Mammary epithelial cell (primary cell): Measurements from ENCODE around the gene ETV3.

Source experiments
- EZH2 ChIP-seq: IDR thresholded peaks from 2 replicates; pipeline ENCODE4 v1.6.1; 2012; ENCODE audit warnings: low read length, inconsistent platforms, borderline replicate concordance
- TF ChIP-seq, protein P1 (sequence below), 2 donors: IDR thresholded peaks in 1 of 2; conservative IDR thresholded peaks in 1 of 2; 2 replicates each; pipeline ENCODE4 v1.5.1; 2011 to 2012; ENCODE audit warnings: inconsistent platforms in 2 of 2, low read length in 2 of 2, mild to moderate bottlenecking in 2 of 2, control low read depth in 1 of 2, low read depth in 1 of 2; ENCODE audit not compliant: insufficient read depth in 1 of 2; ENCODE audit errors: extremely low read depth in 1 of 2

- TF ChIP-seq, protein P1, sequence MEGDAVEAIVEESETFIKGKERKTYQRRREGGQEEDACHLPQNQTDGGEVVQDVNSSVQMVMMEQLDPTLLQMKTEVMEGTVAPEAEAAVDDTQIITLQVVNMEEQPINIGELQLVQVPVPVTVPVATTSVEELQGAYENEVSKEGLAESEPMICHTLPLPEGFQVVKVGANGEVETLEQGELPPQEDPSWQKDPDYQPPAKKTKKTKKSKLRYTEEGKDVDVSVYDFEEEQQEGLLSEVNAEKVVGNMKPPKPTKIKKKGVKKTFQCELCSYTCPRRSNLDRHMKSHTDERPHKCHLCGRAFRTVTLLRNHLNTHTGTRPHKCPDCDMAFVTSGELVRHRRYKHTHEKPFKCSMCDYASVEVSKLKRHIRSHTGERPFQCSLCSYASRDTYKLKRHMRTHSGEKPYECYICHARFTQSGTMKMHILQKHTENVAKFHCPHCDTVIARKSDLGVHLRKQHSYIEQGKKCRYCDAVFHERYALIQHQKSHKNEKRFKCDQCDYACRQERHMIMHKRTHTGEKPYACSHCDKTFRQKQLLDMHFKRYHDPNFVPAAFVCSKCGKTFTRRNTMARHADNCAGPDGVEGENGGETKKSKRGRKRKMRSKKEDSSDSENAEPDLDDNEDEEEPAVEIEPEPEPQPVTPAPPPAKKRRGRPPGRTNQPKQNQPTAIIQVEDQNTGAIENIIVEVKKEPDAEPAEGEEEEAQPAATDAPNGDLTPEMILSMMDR (conservative IDR thresholded peaks at IDR 0.05 in 1 of 2, IDR thresholded peaks at IDR 0.05 in 1 of 2; ENCODE audit: extremely low read depth in 1 of 2, insufficient read depth in 1 of 2, low read depth in 1 of 2, low read length in 2 of 2) = no peak
- TF ChIP-seq EZH2 = no peak
Observed at GRCh38 chr1:157166590-157166989, 28.4 kb upstream of the ETV3 start.
